HuH-7.5 (cell line): ENCODE measurements around the gene PPP4R2.

Source experiments
- DNase-seq: peaks from one replicate; pipeline ENCODE4 v3.0.0; 2011; ENCODE audit warnings: low spot score

Gene PPP4R2

GRCh38 chr3:72996473-72997333 lies at the start of gene PPP4R2:
Gene PPP4R2, plus strand, starts transcription at chr3:72996811. Its CDS starts 227 bp downstream, at chr3:72997038.
- peak; percentile 44 for DNase-seq

DNA sequence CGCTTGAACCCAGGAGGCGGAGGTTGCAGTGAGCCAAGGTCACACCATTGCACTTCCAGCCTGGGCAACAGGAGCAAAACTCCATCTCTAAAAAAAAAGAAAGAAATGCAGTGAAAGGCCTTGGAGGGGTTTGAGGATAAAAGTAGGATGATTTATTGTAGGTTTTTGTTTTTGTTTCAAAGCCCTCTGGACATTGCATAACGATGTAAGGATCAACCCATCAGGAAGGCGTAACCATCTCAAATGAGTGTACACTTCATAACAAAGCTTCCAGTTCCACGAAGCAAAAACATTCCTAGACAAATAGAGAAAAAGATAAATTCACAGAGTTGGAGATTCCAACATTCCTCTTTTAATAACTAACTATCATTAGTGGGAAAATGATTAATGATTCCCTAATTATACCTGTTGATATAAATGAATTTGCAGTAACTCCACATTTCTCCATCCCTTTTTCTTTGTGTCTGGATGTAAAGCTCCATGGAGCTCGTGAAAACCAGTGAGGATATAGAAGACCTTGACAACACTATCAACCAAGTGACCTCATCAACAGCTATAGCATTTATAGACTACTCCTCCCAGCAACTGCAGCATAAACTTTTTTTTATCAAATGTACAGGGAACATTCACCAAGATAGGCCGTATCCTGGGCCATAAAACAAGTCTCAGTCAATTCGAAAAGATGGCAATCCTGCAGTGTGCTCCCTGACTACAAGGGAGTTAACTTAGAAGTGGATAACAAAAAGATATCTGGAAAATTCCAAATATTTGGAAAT lies 48.7 kb upstream of the PPP4R2 start:
- no peak for DNase-seq

DNA sequence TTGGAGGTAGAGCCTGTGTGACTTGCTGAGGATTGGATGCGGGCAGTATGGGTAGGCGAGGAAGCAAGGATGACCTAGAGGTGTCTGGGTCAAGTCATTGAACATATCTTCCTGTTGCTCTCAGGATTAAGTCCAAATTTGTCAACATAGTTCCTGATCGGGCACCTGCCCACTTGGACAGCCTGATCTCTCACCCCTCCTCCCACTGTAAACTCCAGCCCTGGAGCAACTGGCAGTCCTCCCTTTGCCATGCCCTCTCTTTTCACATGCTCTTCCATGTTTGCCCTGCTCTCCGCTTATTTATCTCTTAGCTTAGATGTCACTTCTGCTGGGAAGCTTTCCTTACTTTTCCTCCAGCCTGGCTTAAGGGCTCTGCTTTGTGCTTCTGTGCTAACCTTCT lies 47.6 kb upstream of the PPP4R2 start:
- DNase-seq, result no peak

- no peak for DNase-seq
These were observed 46.2 kb upstream of the PPP4R2 start for GRCh38 chr3:72950372-72950771.

- no peak for DNase-seq
These were observed 45.8 kb upstream of the PPP4R2 start for GRCh38 chr3:72950801-72951200.

- no peak for DNase-seq
These were observed 45.3 kb upstream of the PPP4R2 start for GRCh38 chr3:72951259-72951722.

DNA sequence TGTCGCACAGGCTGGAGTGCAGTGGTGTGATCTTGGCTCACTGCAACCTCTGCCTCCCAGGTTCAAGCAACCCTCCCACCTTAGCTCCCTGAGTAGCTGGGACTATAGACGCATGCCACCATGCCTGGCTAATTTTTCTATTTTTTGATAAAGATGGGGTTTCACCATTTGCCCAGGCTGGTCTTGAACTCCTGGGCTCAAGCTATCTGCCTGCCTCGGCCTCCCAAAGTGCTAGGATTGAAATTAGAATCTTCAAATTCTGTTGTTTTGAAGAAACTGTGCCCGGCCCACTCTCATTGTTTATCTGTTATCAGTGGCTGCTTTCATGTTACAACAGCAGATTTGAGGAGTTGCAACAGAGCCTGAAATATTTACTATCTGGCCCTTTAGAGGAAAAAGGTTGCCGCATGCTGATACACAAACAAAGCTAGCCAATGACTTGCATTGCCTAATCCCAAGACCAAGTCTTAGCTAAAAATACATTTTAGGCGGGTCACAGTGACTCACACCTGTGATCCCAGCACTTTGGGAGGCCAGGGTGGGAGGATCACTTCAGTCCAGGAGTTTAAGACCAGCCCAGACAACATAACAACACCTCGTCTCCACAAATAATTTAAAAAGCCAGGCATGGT lies 43.2 kb upstream of the PPP4R2 start:
- no peak for DNase-seq

- DNase-seq, result no peak
These were observed 39.3 kb upstream of the PPP4R2 start for GRCh38 chr3:72957297-72957696.

DNA sequence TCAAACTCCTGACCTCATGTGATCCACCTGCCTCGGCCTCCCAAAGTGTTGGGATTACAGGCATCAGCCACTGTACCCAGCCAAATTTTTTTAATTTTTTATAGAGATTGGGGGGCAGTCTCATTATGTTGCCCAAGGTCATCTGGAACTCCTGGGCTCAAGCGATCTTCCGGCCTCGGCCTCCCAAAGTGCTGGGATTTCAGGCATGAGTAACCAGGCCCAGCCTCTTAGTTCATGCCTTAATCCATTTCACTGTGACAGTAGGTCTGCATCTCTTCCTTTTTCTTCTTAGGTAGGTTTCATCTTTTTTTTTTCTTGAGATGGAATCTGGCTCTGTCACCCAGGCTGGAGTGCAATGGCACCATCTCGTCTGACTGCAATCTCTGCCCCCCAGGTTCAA lies 37.3 kb upstream of the PPP4R2 start:
- no peak for DNase-seq

DNA sequence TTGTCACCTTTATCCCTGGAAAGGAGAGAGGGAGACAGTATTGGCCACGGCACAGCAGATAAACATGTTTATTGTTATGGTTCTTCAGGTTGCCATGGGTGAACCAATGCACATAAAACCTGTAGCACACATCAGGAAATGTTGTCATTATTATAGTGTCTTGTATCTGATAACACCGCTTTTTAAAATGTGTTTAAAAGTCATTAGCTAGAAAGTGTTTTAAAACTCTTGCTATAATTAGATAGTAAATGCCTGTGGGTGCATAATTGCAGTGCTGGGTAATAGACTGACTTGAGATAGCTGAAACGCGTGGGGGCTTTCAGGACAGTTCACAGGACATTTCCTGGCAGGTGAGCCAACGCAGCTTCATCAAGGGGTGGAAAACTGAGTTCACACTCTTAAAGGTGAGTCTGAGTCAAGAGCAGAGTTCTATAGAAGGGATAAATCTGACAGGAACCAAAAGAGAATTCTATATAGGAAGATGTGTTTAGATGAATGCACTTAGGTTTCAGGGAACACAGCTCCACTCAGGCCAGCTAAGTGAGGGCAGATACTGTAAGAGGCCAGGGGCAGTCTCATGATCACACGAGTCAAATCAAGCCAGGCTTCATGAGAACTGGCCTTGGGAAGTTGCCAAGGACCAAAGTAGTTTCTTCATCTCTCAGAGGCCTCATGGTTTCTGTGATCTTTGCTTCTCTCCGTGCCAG lies 35.6 kb upstream of the PPP4R2 start:
- DNase-seq, result no peak

DNA sequence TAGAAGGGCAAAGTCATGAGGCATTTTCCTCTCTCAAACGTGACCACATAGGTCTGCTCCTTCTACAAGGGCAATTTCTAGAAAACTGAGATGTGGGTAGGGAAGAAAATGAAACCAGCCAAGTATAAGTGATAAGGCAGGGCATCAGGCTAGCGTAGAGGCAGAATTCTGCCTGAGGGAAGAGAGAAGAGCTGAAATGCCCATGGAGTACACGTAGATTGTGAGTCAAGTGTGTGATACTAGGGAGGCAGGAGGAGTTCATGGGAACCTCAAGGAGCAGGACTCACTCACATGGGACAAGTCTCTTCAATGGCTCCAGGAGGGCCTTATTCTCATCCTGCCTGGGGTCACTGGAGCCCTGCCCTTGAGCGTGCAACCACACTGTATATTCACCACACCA lies 34.9 kb upstream of the PPP4R2 start:
- no peak for DNase-seq

GRCh38 chr3:72962317-72962716 lies 34.3 kb upstream of the PPP4R2 start:
- DNase-seq, result no peak

- DNase-seq, result no peak
These were observed 32.0 kb upstream of the PPP4R2 start for GRCh38 chr3:72964633-72965032.

GRCh38 chr3:72968266-72968664 lies 28.3 kb upstream of the PPP4R2 start:
- no peak for DNase-seq

GRCh38 chr3:72969766-72970165 lies 26.8 kb upstream of the PPP4R2 start:
- DNase-seq, result no peak

- DNase-seq, result no peak
These were observed 25.7 kb upstream of the PPP4R2 start for GRCh38 chr3:72970942-72971341.

DNA sequence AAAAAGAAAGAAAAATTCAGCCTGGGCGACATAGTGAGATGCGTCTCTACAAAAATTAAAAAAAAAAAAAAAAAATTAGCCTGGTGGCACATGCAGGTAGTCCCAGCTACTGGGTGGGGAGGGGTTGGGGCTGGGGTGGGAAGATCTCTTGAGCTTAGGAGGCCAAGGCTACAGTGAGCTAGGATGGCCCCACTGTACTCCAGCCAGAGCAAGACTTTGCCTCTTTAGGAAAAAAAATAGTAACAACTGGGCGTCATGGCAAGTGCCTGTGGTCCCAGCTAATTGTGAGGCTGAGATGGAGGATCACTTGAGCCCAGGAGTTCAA lies 23.9 kb upstream of the PPP4R2 start:
- DNase-seq, result no peak

DNA sequence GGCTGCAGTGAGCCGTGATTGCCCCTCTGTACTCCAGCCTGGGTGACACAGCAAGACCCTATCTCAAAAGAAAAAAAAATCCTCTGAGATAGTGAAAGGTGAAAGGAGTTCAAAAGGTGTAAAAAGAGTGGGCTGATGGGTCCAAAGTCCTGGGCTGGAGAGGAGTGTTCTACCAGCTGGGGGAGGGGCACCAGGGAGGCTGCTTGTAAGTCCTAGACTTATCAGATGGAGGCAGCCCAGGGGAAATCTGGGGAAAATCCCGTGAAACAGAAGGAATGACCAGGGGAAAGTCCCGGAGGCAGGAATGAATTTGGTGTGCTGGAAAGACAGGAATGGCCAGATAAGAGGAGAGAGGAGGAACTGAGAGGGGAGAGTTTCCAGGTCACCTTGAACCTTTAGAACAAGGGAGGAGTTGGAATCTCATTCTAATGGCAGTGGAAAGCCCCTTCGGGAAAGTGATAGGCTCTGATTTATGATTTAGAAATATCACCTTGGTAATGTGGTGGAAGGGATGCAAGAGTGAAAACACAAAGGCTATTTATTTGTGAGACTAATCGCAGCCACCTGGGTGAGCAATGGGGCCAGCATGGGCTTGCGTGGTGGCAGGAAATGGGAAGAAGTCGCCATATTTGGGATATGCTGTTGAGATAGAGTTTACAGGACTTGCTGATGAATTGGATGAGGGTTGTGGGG lies 23.4 kb upstream of the PPP4R2 start:
- peak; percentile 12 for DNase-seq

- DNase-seq, result no peak
These were observed 22.8 kb upstream of the PPP4R2 start for GRCh38 chr3:72973786-72974185.

DNA sequence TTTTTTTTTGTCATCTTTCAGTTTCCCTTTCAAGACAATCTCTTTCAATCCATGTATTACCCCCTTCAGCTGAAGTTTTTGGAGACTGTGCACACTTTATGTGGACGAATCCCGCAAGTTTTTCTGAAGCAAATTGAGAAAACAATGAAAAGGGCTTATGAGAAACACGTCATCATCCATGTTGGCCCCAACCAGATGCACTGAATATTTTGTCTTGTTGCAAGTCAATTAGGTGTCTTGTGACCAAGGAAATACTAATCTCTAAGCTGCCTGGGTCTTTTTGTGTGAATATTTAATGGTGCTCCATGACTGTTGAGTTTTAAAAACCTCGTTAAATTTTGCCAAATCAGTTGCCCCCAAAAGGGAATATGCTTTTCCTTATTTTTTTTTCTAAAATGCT lies 21.7 kb upstream of the PPP4R2 start:
- DNase-seq, result no peak

- DNase-seq, result no peak
These were observed 20.3 kb upstream of the PPP4R2 start for GRCh38 chr3:72976281-72976741.
